Cortex of kidney (tissue), 1 donor: Measurements from ENCODE around the gene ADGRD1.
"Not testable (repeated sequence)": the region's sequence is repeated elsewhere in the genome, so short reads cannot be mapped to it uniquely, and the experiment has no call there.

Experiments used
- DNase-seq: peaks from one replicate; lab custom pipeline; 2025; lab: John Stamatoyannopoulos, UW

The ADGRD1 gene

DNA sequence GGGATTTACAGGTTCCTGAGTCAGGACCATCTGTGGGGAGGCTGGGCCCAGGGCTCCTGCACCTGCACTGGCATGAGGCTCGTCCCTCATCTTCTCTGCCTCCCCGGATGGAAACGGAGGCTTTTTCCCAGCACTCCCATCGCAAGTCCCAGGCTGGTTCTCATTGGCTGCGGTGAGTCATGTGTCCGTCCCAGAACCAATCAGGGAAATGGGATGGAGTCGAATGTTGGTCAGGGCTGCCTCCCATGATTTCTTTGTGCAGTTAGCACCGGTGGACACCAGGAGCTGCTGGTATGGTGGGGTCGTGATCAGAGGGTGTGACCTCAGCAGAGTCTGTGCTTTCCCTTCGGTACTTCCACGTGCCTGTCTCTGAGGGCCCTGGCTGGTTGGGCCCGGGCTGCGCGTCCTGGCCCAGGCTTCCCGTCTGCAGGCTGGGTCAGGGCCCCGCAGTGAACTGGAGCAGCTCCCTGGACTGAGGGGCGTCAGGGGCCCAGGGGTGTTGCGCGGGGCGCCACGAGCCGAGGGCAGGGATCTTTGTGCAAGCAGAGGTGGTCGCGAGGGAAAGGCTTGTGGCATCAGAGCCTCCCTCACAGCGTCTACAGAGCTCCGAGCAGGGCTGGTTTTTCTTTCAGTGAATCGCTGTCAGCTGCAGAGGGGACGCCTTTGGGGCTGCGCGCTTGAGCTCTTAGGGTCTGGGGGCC lies 168.1 kb downstream of the ADGRD1 start:
- no peak for DNase-seq

DNA sequence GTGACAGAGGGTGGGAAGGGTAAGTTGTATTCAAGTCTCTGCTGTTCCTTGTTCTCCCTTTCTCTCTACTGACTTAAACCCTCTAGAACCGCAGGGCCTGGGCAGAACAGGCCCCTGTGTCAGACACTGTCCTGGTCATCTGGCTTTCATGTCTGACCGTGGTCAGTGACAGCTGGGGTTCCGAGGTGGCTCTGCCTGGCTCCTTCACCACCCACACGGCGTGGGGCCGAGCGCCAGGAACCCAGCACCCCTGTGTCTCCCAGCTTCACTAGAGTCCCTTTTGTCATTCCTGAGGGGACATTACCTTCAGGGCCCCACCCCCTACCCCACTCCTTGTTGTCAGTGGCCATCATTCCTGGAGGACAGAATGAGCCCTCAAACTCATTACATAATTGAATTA lies 168.9 kb downstream of the ADGRD1 start:
- no peak for DNase-seq

DNA sequence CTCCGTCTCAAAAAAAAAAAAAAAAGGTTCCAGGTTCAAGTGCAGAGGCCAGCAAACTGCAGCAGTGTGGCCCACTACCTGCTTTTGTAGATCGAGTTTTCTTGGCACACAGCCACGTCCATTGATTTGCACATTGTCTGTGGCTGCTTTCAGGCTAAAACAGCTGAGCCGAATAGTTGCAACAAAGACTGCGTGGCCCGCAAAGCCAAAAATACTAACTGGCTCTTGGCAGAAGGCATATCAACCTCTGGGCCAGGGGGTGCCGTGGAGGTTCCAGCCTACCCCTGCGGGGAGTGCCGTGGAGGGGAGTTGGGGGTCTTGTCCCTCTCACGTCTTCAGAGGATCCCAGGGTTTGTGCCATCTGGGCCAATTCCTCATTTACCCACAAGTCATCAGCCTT lies 170.1 kb downstream of the ADGRD1 start:
- DNase-seq = no peak

DNA sequence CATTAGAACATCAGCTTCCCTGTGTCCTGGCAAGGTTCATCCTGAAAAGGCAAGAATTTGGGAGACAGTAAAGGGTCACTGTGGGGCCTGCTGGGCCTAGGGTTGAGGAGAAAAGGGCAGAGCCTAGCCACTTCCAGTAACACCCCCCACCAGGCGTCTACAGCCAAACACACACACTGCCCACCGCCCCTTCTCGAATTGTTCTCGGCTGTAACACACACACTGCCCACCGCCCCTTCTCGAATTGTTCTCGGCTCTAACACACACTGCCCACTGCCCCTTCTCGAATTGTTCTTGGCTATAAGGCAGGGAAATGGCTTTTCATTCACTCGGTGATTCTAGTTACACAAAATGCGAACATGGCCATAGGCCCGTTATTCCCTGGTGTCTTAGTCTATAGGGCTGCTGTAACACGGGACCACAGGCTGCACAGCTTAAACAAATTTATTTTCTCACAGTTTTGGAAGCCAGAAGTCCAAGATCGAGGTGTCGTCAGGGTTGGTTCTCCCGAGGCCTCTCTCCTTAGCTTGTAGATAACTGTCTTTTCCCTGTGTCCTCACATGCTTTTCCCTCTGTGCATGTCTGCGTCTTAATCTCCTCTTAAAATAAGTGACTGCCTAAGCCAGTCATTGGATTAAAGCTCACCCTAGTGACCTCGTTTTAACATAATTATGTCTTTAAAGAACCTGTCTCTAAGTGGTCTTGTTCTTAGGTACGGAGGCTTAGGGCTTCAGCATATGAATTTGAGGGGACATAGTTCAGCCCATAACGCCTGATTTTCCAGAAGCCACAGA lies 171.0 kb downstream of the ADGRD1 start:
- DNase-seq = no peak

DNA sequence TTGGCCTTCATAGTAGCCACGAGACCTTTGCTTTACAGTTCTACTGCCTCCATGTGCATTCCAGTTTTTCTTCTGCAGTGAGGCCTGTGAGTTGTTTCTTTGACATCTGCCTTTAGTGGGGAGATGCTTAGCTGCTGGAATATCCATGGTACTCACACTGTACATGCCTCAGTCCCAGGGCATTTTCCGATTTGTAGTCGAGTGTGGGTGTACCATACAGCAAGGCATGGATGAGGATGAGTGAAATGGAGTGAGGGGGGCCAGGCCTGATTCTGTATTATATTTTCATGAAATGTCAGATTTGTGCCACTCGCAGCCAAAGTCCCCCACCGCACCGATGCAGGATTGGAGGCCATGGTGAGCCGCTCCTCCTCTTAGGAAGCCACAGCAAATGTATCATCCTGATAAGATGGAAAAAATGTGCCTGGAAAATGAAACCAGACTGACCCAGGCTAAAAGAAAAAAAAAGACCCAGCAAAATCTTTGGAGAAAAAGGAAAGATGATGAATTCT lies 173.0 kb downstream of the ADGRD1 start:
- no peak for DNase-seq

DNA sequence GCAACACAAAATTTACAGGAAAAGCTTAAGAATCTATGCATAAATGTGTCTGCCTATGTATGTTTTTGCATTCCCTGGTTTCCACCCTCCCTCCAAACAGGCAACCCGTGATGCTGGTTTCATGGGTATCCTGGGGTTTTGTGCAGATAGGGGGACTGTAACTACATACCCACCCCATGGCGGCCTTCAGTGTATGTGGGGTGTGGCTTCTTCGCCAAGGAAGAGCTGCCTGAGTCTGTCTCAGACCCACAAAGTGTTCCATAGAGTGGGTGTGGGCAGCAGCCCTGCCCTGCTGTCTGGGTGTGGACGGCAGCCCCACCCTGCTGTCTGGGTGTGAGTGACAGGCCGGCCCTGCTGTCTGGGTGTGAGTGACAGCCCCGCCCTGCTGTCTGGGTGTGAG lies 174.8 kb downstream of the ADGRD1 start:
- no peak for DNase-seq

DNA sequence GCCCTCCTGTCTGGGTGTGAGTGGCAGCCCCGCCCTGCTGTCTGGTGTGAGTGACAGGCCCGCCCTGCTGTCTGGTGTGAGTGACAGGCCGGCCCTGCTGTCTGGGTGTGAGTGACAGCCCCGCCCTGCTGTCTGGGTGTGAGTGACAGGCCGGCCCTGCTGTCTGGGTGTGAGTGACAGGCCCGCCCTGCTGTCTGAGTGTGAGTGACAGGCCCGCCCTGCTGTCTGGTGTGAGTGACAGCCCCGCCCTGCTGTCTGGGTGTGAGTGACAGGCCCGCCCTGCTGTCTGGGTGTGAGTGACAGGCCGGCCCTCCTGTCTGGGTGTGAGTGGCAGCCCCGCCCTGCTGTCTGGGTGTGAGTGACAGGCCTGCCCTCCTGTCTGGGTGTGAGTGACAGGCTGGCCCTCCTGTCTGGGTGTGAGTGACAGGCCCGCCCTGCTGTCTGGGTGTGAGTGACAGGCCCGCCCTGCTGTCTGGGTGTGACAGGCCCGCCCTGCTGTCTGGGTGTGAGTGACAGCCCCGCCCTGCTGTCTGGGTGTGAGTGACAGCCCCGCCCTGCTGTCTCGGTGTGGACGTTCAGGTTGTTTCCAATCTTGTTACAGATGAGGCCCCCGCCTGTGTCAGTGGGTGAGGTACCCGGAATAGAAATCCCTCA lies 175.4 kb downstream of the ADGRD1 start:
- DNase-seq = not testable (repeated sequence)

DNA sequence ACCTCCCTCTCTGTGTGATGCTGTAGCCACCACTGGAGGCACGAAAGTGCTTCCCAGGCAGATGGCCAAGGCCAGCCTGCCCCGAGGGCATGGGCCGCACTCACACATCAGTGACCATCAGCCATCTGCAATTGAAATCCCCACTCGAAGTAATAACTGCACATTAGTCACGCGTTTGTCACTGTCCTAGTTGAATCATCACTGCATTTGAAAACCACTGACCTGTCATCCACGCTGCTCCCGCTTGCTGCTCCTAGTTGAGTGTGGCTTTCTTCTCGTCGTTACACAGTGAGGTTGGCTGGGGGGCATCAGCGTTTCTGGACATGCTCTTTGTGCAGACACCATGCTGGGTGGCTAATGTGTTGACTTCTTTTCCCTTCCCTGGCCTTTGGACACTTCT lies 176.1 kb downstream of the ADGRD1 start:
- DNase-seq = no peak

DNA sequence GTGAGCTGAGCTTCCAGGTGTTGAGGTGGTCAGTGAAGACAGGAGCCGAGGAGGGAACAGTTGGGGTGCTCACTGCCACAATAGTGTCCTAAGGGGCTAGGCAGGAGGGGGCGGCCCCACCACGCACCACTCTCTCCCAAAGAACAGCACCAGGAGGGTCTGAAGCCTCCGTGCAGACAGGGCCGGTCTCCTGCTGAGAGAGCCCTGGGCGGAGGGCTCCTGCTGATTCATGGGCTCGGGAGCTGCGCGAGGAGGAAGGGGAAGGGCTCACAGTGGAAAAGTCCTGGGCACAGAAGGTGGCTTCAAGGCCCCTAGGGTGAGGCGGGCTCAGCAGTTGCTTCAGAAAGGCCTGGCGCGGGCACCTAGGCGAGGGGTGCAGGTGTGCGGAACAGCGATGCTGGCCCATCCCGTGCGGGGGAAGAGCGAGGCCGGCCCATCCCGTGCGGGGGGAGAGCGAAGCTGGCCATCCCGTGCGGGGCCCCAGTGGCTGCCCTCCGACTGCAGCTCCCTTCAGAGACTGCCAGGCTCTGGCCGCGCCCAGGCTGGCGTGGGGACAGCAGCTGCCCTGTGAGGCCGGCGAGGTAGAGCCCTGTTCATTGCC lies 176.7 kb downstream of the ADGRD1 start:
- no peak for DNase-seq

DNA sequence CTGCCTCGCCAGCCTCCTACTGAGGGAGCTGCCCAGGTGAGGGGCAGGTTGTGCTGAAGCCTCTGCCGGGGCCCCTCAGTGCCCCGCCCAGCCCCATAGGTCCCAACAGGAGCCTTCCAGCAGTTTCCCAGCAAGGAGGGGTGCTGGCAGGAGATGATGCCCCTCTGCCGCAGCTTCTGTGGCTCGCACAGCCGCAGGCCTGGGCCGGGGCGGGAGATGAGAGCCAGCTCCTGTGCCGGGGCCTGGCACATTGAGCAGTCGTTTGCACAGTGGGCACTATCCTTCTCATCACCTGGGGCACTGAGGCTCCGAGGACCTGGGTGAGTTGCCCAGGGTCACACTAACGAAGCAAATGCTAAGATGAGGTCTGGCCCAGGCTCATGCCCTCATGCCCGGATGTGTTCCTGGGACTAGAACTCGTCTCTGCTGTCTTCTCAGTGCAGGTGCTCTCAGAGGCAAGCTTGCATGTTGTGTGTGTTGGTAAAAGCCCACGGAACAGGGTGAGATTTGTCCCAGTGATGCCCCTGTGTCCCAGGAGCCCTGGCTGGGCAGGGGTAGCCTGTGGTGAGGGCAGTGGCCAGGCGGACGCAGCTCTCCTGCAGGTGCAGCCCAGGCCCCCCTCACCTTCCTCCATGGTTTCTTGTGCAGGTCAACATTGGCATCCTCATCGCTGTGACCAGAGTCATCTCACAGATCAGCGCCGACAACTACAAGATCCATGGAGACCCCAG lies 177.5 kb downstream of the ADGRD1 start:
- no peak for DNase-seq

DNA sequence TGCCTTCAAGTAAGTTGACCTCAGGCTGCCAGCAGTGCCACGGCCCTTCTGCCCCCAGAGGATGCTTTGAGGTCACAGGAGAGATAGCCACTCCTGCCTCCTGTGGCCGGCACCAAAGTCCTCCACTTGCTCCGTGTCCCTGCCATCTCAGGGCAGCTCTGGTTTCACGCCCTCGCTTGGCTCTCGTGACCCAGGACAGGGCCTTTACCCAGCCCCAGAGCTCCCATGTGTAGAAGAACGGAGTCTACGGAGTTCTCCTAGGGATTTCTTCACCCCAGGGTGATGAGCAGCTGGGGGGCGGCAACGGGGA lies 178.1 kb downstream of the ADGRD1 start:
- no peak for DNase-seq

DNA sequence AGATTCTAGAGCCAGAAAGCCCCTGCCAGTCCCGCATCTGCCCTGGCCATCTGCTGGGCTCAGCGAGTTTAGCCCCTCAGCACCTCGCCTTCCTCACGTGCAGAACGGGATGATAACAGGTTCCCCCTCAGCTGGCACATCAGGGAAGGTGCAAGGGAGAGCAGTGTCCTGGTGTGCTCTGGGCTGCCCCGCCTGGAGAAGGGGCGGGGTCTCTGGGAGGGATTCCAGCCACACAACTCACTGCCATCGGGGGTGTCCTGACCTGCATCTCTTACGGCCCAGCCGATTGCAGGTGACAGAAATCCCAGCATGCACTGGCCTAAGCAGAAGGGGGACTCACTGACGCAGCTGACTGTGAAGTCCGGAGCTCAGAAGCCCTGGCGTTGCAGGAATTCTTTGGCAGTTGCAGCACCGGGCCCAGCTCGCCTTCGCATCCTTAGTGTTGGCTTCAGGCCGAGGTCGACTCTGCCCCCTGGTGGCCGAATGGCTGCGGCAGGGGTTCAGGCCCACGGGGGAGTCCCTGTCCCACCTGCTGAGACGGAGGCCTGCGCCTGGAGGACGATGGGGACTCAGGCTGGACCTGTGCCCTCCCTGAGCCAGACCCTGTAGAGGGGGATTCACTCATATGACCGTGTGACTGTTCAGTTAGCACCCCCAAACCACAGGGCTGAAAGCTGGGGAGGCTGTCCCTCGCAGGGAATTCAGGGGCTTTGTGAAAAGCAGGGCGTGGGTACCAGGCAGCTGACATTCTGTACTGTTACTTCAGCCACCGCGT lies 178.6 kb downstream of the ADGRD1 start:
- no peak for DNase-seq

DNA sequence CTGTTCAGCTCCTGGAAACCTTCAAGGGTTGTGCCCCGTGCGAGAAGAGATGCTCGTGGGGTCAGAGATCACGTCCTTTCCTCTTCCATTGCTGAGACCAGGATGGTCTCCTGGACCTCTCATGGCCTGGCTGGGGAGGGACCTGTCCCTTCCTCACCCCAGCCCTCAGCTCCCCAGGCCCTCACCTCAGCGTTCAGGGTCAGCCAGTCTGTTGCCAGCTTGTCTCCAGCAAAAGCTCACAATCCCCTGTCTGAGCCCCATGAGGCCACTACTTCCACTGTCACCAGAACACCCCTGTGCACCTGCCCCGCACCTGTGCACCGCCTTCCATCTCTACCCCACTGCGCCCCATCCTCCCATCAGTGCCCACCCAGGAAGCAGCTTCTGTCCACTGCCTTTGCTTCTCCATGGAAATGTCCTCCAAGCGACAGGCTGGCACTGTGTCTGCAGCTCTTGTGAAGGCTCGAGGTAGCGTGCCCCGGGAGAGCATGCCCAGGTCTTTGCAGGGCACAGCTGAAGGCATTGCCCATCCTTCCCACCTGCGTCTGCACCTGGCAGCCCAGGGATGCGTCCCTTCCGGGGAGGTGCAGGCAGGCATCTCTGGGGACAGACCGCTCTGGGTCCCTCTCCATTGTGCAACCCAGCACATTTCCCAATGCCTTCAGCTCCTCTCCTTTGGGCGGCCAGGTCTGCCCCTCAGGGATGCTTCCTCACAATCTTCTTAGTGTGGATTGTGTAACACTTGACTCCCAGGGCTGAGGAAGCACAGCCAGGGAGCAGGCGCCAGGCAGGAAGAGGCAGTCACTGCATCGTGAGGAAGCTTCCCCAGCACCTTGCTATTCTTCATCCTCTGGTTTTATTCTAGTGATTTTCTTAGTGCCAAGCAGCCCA lies 179.6 kb downstream of the ADGRD1 start:
- DNase-seq = no peak

DNA sequence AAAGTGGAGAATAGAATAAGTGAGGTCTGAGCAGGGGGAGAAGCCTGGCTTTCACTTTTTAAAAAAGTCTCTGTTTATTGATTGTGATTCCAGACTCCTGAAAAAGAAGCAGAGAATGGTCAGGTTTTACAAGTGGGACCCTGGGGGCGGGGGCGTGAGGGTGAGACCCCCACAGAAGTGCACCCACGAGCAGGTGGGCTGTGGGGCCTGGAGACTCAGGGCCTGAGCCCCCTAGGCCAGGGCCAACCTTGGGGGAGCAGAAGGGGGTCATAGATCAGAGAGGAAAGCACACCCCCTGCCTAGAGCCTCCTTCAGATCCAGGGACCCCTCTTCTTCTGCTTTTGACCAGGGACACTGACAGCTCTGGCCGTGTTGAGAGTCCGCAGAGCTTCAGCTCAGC lies 180.3 kb downstream of the ADGRD1 start:
- DNase-seq = no peak

DNA sequence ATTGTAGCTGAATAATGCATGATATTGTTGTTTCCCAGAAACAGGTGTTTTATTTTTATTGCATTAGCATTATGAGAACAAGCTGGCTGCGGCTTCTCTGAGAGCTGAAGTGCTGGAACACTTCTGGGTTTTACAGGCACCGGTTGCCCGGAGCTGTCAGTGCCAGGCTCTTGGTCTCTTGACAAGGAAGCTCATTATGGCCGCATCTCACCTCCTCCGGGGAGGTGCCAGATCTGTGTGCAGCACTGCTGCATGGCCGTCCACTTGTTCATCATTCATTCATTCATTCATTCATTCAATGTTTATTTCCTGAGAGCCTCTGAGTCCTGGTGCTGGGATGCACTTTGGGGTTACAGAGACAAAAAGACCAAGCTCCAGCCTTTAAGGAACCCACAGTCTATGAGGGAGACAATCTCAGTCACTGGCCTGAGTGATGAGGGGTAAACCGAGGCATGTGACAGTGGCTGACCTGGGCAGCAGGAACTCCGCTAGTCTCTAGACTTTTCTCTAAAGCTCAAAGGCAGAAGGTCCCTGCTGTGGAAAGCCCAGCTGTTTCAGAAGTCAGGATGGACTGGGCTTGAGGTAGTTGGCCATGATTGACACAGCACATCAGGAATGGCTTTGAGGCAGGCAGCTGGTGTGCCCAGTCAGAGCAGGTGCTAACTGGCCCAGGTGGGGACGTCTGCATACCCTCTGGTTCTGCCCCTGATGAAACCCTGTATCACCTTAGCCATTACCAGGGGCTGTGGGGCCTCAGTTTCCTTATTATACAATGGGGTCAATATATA lies 181.0 kb downstream of the ADGRD1 start:
- DNase-seq = no peak

DNA sequence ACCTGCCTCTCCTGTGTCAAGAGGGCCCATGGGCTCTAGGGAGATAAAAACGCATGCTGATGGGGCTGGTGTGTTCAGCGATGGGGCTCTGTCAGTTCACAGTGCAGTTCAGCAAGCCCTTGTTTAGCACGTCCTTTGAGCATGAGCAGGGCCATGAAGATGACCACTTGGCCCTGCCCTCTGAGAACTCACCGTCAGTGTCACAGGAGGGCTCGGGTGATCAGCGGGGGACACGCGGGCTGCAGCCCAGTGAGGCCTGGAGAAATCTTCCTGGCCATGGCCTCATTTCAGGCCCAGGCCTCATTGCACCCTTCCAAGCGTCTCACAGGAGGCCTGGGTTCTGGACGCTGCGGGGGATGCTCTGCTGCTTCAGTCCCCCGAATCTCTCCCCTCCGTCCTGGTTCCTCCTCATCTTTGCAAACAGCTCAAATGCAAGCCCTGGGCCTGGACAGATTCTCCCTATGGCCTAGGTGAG lies 181.6 kb downstream of the ADGRD1 start:
- no peak for DNase-seq

DNA sequence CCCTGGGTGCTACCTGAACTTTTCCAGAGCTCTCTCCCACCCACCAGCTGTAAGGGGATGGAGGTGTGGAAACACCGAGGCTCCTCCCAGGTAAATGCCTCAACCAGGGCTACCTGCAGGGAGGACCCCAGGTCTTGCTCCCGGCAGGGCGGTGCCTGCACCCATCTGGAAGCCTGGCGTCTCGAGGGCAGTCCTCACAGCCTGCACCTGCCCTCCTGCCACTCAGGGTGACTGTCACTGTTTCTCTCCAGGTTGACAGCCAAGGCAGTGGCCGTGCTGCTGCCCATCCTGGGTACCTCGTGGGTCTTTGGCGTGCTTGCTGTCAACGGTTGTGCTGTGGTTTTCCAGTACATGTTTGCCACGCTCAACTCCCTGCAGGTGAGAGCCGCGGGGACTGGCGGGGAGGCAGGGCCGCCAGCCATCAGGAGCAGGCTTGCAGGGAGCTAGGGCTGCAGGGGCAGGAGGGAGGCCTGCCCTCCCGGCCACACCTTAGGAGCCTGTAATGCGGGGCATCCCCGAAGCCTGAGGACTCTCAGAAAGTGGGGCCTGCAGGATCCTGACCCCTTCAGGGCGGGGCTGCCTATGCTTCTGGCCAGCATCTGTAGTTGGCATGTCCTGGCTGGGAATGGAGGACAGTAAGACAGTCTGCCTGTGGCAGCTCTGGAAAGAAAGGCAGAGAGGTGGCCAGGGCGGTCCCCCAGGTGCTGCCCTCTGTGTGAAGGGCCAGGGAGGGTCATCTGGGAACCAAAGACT lies 182.3 kb downstream of the ADGRD1 start:
- no peak for DNase-seq

DNA sequence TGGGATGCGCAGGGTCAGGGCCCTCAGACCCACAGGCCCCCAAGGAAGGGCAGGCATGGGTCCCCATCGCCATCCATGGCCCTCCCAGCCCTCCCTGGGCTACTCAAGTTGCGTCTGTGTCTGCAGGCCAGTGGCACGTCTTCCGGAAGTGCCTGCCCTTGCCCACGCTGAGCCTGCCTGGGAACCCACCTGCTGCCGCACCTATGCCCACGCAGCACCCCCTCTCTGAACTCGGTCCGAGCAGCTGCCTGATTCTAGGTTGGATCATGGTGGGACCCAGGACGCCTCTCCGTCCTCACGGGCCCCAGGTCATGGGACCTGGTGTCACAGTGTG lies 182.8 kb downstream of the ADGRD1 start:
- no peak for DNase-seq
